Activated CD4-positive, alpha-beta T cell treated with anti-CD3 and anti-CD28 coated beads, Interleukin-2, amount 10 ng/mL, durations not matched to agents 7 days and 5 days (primary cell): ENCODE data around the gene SORCS2. TPM values are rescaled to one million over a fixed set of nuclear protein-coding genes. Genes with fewer than 3 reads are reported as not detected.
A peak's percentile ranks its signal among the peaks of the same experiment; 100 is the strongest.

Experiments used
- CTCF ChIA-PET: fragments of 350-600 bp; sonication (Branson Sonifier 250); formaldehyde crosslinking; loops from one replicate; lab custom pipeline; 2021; ENCODE audit warnings: antibody characterized with exemption; lab: Charles Lee
- POLR2A ChIA-PET: fragments of 350-600 bp; sonication (Branson Sonifier 250); formaldehyde crosslinking; loops from one replicate; lab custom pipeline; 2021; ENCODE audit warnings: antibody characterized with exemption; lab: Charles Lee
- DNase-seq: peaks from one replicate; pipeline ENCODE4 v3.0.0-alpha.2; 2020
- H3K27ac Mint-ChIP-seq: one replicate; pipeline ENCODE4 v1.8.0; 2021; ENCODE audit warnings: mild to moderate bottlenecking, moderate library complexity, mixed read lengths
- H3K27me3 Mint-ChIP-seq: one replicate; pipeline ENCODE4 v1.8.0; 2021; ENCODE audit warnings: mixed read lengths
- H3K36me3 Mint-ChIP-seq: one replicate; pipeline ENCODE4 v1.8.0; 2021; ENCODE audit warnings: low read depth, mixed read lengths
- H3K4me1 Mint-ChIP-seq: one replicate; pipeline ENCODE4 v1.8.0; 2021; ENCODE audit warnings: mixed read lengths
- H3K4me3 Mint-ChIP-seq: one replicate; pipeline ENCODE4 v1.8.0; 2021; ENCODE audit warnings: mild to moderate bottlenecking, moderate library complexity, mixed read lengths
- H3K9me3 Mint-ChIP-seq: one replicate; pipeline ENCODE4 v1.8.0; 2021; ENCODE audit warnings: mixed read lengths
- total RNA-seq, 2 experiments: library from RNA; stranded (reverse); gene quantifications; one replicate each; pipeline ENCODE4 v1.2.3, GENCODE V29; 2021

The SORCS2 gene
- total RNA-seq, 2 experiments from 2014 or later: not detected

DNA sequence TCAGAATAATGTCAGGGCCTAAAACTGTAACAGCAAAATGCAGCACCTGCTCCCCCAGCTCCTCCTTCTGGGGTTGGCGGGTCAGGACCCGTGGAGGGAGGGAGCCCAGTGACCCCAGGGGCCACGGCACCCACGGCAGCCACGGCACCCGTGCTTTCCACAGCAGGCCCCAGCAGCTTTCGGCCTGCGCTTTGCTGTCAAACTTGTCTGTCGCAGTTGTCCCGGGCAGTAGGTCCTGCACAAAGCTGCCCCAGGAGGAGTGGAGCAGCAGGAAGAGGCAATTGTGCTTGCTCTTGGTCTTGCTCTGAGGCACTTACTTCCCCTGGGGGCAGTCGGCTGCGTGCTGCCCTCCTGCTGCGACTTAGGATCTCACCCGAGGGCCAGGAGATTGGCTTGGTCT lies 563.7 kb downstream of the SORCS2 start:
- H3K27me3 Mint-ChIP-seq: no peaks in the 10 kb centered on the region
- H3K36me3 Mint-ChIP-seq: peaks cover 2% of the 10 kb centered on the region

DNA sequence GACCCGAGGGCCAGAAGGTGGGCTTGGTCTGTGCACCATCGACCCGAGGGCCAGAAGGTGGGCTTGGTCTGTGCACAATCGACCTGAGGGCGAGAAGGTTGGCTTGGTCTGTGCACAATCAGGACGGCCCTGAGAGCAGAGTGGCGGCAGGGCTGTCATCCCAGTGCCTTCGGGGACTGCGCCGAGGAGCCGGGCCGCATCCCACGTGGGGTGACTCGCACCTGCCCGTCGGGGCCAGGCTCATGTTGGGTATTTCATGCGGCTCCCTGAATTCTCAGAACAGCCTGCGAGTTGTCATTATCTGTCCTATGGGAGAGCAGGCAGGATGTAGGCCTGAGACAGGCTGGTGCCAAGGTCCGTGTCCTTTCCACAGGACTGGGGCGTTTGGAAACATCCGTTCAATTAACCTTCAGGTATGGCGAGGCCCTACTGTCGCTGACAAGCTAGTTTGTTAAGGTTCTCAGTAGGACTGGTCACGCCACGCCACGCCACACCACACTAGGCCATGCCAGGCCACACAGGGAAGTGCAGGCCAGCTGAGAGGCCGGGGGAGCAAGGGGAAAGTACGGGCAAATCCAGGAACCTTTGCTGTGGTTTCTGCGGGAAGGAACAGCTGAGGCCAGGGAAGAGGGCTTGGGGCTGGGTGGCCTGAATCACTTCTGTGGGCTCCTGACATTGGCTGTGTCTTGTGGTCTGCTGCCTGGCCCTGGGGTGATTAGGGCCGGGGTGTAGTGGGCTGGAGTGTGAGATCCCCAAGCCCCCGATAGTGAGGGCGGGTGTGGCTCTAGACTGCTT lies 564.4 kb downstream of the SORCS2 start:
- H3K27me3 Mint-ChIP-seq: no peaks in the 10 kb centered on the region
- H3K4me1 Mint-ChIP-seq: peaks cover 24% of the 10 kb centered on the region
- H3K4me3 Mint-ChIP-seq: no peak overlapping the region
- DNase-seq: no peak
- CTCF ChIA-PET: interaction anchor here (1.0 kb wide), 1 partner anchor 8 kb away, joined by 3 read pairs; no protein-coding TSS in a partner anchor
- POLR2A ChIA-PET: no interaction called here
- peak overlapping the region; percentile 91 for H3K27ac Mint-ChIP-seq
- no peaks in the 10 kb centered on the region for H3K36me3 Mint-ChIP-seq
- H3K9me3 Mint-ChIP-seq: no peaks in the 10 kb centered on the region

More for the DNA sequence above, 563.7 kb downstream of the SORCS2 start:
- POLR2A ChIA-PET: no interaction called here
- CTCF ChIA-PET: no interaction called here
- peak overlapping the region; percentile 66 for H3K27ac Mint-ChIP-seq
- peaks cover 24% of the 10 kb centered on the region for H3K4me1 Mint-ChIP-seq
- DNase-seq: no peak
- no peak overlapping the region for H3K4me3 Mint-ChIP-seq
- no peaks in the 10 kb centered on the region for H3K9me3 Mint-ChIP-seq

DNA sequence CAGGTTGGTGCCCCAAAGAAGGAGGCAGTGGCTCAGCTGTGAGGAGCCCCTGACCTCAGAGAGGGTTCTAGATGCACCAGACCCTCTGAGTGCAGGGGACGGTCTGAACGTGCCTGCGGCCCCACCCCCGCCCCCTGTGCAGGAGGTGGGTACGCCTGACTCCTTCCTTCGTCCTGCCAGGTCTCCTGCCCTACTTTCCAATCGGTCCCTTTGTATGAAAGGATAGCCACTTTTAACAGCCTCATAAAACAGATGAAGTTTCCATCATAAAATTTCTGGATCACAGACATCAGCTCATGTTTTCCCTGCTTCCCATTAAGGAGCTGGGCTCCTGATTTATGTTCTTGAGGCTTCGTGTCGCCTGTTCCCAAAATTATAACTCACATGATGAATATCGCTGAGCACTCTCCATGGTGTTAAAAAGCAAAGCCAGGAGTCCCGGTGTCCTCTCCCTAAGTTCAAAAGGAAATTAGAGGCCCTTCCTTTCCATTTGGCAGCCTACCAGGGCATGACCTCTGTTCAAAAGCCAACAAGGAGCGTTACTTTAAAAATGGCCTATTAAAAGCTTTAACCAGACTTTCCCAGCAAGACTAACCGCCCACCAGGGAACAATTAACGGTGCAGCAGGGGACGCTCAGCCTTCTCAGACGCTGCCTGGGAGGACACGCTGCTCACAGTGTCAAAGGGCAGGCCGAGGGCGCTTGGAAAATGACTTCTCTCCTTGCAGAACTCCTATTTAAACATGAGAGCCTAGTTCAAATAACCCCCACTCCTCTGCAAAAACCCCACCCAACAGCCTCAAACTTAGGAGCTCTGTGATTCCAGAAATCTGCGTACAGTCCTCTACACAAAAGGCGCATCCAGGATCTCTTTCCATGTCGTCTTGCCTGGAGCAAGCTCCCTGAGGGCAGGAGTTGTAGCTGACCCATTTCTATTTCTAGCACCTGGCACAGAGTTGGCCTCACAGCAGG lies 565.4 kb downstream of the SORCS2 start:
- H3K27ac Mint-ChIP-seq: peak overlapping the region; percentile 91
- CTCF ChIA-PET: interaction anchor here (1.0 to 2.3 kb wide), 4 partner anchors 9 to 47 kb away, joined by 3 to 7 read pairs (median 4); no protein-coding TSS in a partner anchor

GRCh38 chr4:7758476-7758875 lies 566.1 kb downstream of the SORCS2 start:
- Mint-ChIP-seq H3K4me1 (peaks cover 25% of the 10 kb centered on the region), H3K27me3 (no peaks in the 10 kb centered on the region), H3K4me3 (no peak overlapping the region), H3K36me3 (no peaks in the 10 kb centered on the region), H3K27ac (peak overlapping the region; percentile 91), H3K9me3 (no peaks in the 10 kb centered on the region)
- POLR2A ChIA-PET: no interaction called here
- DNase-seq: no peak
- CTCF ChIA-PET: interaction anchor here (1.2 to 2.3 kb wide), 3 partner anchors 17 to 47 kb away, joined by 3 to 7 read pairs (median 4); no protein-coding TSS in a partner anchor

More for the DNA sequence above, 565.4 kb downstream of the SORCS2 start:
- DNase-seq: no peak
- no peak overlapping the region for H3K4me3 Mint-ChIP-seq
- POLR2A ChIA-PET: no interaction called here
- peaks cover 25% of the 10 kb centered on the region for H3K4me1 Mint-ChIP-seq
- H3K9me3 Mint-ChIP-seq: no peaks in the 10 kb centered on the region
- H3K27me3 Mint-ChIP-seq: no peaks in the 10 kb centered on the region
- no peaks in the 10 kb centered on the region for H3K36me3 Mint-ChIP-seq

DNA sequence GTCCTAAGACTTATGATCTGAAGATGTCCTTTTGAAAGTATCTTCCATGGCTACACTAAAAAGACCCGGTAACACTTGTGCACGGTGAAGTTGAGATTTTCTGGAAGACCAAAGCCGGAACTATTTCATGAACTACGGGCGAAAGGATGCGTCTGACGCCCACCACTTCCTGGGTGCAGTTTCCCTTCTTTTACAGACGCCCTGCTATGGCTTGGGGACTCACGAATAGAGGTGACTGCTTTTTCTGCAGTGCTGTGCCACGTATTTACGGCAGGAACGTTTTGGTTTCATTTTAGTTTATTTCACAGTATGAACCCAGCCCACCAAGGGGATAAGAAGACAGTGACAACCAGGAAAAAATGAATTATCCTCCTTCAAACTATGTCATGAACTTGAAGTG lies 566.9 kb downstream of the SORCS2 start:
- peak; percentile 65 for DNase-seq
- H3K36me3 Mint-ChIP-seq: no peaks in the 10 kb centered on the region
- POLR2A ChIA-PET: no interaction called here
- peaks cover 25% of the 10 kb centered on the region for H3K4me1 Mint-ChIP-seq
- H3K27me3 Mint-ChIP-seq: no peaks in the 10 kb centered on the region
- no peaks in the 10 kb centered on the region for H3K9me3 Mint-ChIP-seq
- H3K27ac Mint-ChIP-seq: peak overlapping the region; percentile 91
- peak overlapping the region; percentile 63 for H3K4me3 Mint-ChIP-seq
- CTCF ChIA-PET: interaction anchor here (0.8 to 2.3 kb wide), 4 partner anchors 10 to 45 kb away, joined by 4 to 7 read pairs (median 5); no protein-coding TSS in a partner anchor

DNA sequence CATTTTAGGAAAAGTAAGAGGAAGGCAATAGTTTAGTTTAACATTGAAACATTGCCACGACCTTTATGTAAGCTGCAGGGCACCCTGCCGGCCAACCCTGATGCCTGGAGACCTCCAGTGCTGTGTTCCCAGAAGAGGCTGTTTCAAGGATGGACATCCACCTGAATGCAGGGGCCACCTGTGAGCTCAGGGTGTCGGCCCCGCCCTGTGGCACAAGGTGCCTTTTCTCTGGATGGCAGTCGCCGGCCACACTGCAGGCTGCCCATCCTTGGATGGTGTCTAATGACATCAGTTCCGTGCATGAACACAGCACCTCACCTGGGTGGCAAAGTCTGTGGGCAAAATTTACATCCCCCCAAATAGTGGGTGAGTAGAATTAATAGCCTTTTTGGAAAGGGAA lies 567.3 kb downstream of the SORCS2 start:
- Mint-ChIP-seq H3K27ac (peak overlapping the region; percentile 91), H3K36me3 (no peaks in the 10 kb centered on the region), H3K4me3 (peak overlapping the region; percentile 63), H3K27me3 (no peaks in the 10 kb centered on the region), H3K4me1 (peaks cover 25% of the 10 kb centered on the region), H3K9me3 (no peaks in the 10 kb centered on the region)
- POLR2A ChIA-PET: no interaction called here
- DNase-seq: no peak
- CTCF ChIA-PET: interaction anchor here (0.8 to 2.3 kb wide), 4 partner anchors 10 to 45 kb away, joined by 4 to 7 read pairs (median 5); no protein-coding TSS in a partner anchor

GRCh38 chr4:7760228-7760627 lies 567.9 kb downstream of the SORCS2 start:
- peak overlapping the region; percentile 91 for H3K27ac Mint-ChIP-seq
- POLR2A ChIA-PET: no interaction called here
- H3K4me3 Mint-ChIP-seq: no peak overlapping the region
- H3K4me1 Mint-ChIP-seq: peaks cover 25% of the 10 kb centered on the region
- no peaks in the 10 kb centered on the region for H3K36me3 Mint-ChIP-seq
- CTCF ChIA-PET: interaction anchor here (0.8 to 2.1 kb wide), 3 partner anchors 9 to 14 kb away, joined by 4 to 8 read pairs (median 5); no protein-coding TSS in a partner anchor
- DNase-seq: no peak
- no peaks in the 10 kb centered on the region for H3K27me3 Mint-ChIP-seq
- H3K9me3 Mint-ChIP-seq: no peaks in the 10 kb centered on the region

DNA sequence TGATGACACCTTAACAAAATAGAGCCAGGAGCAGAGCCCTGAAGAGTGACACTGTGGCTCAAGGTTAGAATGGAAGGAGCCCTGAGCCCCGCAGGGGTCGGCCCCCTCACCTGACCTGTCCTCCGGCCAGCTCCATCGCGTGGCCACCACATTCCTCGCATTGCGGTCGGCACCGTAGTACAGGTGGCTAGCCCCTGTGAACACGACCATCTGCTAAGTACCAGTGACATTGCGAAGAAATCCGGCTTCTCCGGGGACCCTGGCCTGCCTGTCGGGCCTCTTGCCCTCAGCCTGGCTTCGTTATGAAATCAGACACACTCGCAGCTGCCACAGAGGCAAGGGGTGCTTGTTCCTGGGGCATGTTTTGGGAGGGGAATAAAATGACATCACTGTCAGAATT lies 568.4 kb downstream of the SORCS2 start:
- Mint-ChIP-seq H3K9me3 (no peaks in the 10 kb centered on the region), H3K27ac (peak overlapping the region; percentile 91), H3K4me1 (peaks cover 25% of the 10 kb centered on the region), H3K36me3 (no peaks in the 10 kb centered on the region), H3K27me3 (no peaks in the 10 kb centered on the region), H3K4me3 (no peak overlapping the region)
- no peak for DNase-seq
- POLR2A ChIA-PET: no interaction called here
- CTCF ChIA-PET: interaction anchor here (1.4 to 2.1 kb wide), 2 partner anchors 10 to 14 kb away, joined by 5 to 8 read pairs; no protein-coding TSS in a partner anchor

GRCh38 chr4:7761312-7761711 lies 569.0 kb downstream of the SORCS2 start:
- Mint-ChIP-seq H3K36me3 (no peaks in the 10 kb centered on the region), H3K9me3 (no peaks in the 10 kb centered on the region), H3K4me3 (no peak overlapping the region), H3K27me3 (no peaks in the 10 kb centered on the region), H3K27ac (no peak overlapping the region), H3K4me1 (peaks cover 25% of the 10 kb centered on the region)
- POLR2A ChIA-PET: no interaction called here
- CTCF ChIA-PET: interaction anchor here (1.0 to 2.1 kb wide), 5 partner anchors 8 to 718 kb away, joined by 3 to 8 read pairs (median 4); partner anchors contain the start of gene TADA2B
- DNase-seq: no peak

DNA sequence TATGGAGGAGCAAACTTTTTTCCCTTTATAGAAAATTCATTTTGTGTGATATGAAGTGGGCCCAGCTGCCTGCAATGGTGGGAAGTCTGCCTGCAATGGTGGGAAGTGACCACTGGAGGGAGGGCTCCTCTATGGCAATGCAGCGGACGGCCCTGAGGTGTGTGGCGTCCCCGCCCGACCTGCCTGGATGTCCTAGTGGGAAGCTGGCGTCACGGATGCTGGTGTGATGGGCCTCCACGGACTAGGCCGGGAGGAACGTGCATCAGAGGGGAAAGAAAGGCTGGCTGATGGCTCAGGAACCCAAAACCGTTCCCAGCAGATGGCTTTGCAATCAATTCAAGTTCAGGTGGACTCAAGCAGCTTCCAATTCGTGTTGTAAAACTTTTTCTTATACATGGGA lies 569.4 kb downstream of the SORCS2 start:
- peak; percentile 41 for DNase-seq
- H3K27me3 Mint-ChIP-seq: no peaks in the 10 kb centered on the region
- H3K36me3 Mint-ChIP-seq: no peaks in the 10 kb centered on the region
- ChIA-PET CTCF (interaction anchor here (0.8 to 2.1 kb wide), 6 partner anchors 8 to 719 kb away, joined by 3 to 8 read pairs (median 4); partner anchors contain the start of gene TADA2B), POLR2A (no interaction called here)
- no peak overlapping the region for H3K4me3 Mint-ChIP-seq
- no peaks in the 10 kb centered on the region for H3K9me3 Mint-ChIP-seq
- no peak overlapping the region for H3K27ac Mint-ChIP-seq
- H3K4me1 Mint-ChIP-seq: peaks cover 25% of the 10 kb centered on the region

DNA sequence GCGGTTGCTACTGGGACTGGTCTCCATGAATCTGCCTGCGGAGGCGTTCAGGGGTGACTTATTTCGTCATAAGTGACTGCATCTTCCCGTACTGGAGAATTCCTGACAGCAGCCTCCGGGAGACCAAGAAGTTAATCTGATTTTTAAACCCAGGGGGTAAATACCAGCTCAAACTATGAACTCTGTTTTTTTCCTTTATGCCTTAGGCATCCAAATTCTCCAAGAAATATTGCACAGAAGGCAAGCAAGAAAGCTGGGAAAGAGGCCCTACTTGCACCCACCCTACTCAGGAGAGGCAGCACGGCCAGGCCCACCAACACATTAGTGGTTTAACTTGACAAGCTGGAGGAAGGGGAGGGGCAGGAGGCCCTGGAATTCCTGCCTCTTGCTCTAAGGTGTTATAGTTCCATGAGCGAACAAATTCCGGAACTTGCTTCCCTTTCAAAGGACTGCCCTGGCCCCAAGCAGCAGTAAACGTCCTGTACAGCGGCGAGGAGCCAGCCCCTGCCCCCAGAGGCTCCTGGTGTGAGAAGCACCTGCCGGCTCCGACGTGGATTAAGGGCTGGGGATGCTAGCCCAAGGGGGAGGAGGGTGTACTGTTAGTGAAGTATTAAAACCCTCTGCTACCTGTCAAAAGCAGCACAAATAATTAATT lies 570.2 kb downstream of the SORCS2 start:
- ChIA-PET POLR2A (no interaction called here), CTCF (interaction anchor here (0.6 to 2.1 kb wide), 7 partner anchors 8 to 720 kb away, joined by 3 to 8 read pairs (median 3); partner anchors contain the start of gene TADA2B)
- no peaks in the 10 kb centered on the region for H3K27me3 Mint-ChIP-seq
- H3K9me3 Mint-ChIP-seq: no peaks in the 10 kb centered on the region
- H3K27ac Mint-ChIP-seq: no peak overlapping the region
- no peak for DNase-seq
- peaks cover 25% of the 10 kb centered on the region for H3K4me1 Mint-ChIP-seq
- H3K4me3 Mint-ChIP-seq: no peak overlapping the region
- H3K36me3 Mint-ChIP-seq: no peaks in the 10 kb centered on the region

- Mint-ChIP-seq H3K27ac (no peak overlapping the region), H3K27me3 (no peaks in the 10 kb centered on the region), H3K4me1 (peaks cover 21% of the 10 kb centered on the region), H3K36me3 (no peaks in the 10 kb centered on the region), H3K9me3 (no peaks in the 10 kb centered on the region), H3K4me3 (no peak overlapping the region)
- CTCF ChIA-PET: interaction anchor here (0.6 kb wide), 1 partner anchor 39 kb away, joined by 3 read pairs; no protein-coding TSS in a partner anchor
- POLR2A ChIA-PET: no interaction called here
- DNase-seq: no peak
These were observed 570.8 kb downstream of the SORCS2 start for GRCh38 chr4:7763106-7763505.
